Measurements from ENCODE around the gene NISCH.
"Not testable (repeated sequence)": the region's sequence is repeated elsewhere in the genome, so short reads cannot be mapped to it uniquely, and the experiment has no call there.

NISCH gene

DNA sequence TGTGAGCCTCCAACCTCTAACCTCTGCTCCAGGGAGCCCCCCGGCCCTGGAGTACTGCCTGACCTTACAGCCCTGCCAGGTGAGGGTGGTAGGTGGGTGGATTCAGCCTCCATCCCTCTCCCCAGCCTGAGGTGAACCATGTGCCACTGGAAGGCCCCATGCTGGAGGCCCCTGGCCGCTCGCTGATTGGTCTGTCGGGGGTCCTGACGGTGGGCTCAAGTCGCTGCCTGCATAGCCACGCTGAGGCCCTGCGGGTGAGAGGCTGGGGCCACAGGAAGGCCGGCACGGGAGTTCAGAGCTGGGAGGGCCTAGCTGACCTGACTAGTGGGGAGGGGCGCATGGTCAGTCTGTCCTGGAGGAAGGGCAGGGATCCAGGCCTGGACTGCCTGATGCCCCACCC is 59.2 kb downstream of the NISCH start:
- DNase-seq (ENCODE audit: low spot score): no peak

DNA sequence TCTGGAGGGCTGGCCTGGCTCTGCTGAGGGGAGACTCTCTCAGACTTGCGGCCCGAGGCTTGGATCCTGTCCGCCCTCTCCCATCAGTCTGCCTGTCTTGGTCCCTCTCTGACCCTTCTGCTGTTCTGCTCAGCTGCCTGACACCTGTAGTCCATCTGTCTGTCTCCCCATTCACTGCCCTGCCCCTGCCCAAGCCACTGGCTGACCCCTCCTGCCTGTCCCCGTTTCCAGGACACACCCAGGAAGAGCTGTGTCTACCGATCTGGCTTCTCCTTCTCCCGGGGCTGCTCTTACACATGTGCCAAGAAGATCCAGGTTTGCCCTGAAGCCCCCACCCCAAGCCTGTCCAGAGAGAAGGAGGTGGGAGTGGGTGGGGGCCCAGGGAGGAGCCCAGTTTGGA is 59.8 kb downstream of the NISCH start:
- DNase-seq (ENCODE audit: low spot score): no peak

DNA sequence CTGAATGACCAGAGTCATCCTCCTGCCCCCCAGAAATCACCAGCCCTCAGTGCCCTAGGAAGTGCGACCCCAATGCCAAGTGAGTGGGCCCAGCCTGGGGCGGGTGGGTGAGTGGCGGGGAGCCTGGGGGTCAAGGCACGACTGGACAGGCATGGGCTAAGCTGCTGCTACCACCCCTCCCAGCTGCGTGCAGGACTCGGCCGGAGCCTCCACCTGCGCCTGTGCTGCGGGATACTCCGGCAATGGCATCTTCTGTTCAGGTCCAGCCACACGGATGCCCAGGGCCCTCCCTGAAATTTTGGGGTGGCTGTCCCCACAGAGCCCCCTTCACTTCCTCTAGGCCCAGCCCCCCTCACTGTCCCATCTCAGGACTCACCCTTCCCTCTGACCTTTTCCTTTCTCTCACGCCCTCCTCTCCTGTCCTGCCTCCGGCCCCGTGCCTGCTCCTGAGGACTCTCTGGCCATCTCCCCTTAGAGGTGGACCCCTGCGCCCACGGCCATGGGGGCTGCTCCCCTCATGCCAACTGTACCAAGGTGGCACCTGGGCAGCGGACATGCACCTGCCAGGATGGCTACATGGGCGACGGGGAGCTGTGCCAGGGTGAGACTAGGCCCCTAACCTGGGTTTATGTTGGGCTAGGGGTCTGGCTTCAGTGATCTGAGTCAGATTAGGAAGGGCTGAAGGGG is 61.2 kb downstream of the NISCH start:
- no peak for DNase-seq (ENCODE audit: low spot score)

DNA sequence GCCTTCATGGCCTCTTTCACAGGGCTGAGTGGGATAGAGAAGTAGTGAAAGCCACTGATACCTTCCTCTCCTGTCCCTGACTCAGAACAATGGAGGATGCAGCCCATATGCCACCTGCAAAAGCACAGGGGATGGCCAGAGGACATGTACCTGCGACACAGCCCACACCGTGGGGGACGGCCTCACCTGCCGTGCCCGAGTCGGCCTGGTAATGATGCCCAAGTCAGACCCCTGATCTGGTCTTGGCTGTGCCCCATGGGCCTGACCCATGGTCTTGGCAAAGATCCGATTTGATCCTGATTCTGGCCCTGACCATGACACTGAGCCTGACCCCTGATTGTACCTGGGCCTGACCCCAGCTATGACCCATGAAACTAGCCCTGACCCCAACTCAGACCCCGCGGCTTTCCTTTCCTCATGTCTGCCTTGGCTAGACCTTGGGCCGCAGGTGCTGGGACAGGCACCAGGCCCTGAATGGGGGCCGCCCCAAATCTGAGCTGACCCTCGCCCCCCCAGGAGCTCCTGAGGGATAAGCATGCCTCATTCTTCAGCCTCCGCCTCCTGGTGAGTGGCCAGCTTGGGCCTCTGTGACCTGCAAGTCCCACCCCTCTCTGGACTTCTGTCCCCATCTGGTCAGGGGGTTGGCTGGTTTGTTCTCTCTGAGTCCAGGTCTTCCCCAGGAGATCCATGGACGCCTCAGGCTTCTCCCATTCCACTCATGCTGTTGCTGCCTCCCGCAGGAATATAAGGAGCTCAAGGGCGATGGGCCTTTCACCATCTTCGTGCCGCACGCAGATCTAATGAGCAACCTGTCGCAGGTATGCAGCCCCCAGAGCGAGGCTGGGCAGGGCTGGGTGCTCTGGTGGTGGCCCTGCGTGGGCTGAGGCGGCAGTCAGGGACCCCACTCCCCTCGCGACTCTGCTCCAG is 62.7 kb downstream of the NISCH start:
- DNase-seq (ENCODE audit: low spot score): no peak

DNA sequence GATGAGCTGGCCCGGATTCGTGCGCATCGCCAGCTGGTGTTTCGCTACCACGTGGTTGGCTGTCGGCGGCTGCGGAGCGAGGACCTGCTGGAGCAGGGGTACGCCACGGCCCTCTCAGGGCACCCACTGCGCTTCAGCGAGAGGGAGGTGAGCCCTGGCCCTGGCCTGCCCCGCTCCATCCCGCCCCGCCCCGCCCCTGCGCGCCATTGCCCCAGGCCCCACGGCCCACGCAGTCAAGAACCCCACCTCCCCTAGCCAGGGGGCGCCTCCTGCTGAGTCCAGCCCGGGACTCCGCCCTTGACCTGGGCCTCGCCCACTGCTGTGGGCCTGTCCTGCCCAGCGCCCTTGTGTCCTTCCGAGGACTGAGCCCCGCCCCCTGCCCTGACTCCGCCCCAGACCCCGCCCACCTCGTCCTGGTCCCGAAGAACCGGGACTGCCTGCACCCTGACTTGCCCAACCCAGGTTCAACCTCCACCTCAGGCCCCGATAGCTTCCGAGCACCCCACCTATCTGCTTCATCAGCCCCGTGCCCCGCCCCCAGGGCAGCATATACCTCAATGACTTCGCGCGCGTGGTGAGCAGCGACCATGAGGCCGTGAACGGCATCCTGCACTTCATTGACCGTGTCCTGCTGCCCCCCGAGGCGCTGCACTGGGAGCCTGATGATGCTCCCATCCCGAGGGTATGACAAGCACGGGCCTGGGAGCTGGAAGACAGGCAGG is 63.5 kb downstream of the NISCH start:
- no peak for DNase-seq (ENCODE audit: low spot score)

DNA sequence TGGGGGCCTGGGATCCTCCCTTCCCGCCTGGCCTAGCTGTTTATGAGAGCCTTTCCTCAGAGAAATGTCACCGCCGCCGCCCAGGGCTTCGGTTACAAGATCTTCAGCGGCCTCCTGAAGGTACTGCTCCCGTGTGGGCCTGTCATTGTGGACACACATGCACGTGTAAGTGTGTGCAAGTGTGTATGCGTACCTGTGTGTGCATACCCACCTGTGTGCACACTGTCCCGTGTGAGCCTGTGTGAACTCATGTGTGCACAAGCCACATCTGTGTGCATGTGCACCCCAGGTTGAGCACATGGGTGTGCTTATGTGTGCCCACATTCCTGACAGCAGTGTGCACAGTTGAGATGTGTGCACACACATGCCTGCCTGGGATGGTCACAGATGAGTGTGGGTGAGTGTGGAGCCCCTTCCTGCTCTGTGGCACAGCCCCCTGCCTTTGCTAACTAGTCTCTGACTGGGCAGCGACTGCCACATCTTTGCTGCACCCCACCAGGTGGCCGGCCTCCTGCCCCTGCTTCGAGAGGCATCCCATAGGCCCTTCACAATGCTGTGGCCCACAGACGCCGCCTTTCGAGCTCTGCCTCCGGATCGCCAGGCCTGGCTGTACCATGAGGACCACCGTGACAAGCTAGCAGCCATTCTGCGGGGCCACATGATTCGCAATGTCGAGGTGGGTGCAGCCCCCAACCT is 64.2 kb downstream of the NISCH start:
- no peak for DNase-seq (ENCODE audit: low spot score)

DNA sequence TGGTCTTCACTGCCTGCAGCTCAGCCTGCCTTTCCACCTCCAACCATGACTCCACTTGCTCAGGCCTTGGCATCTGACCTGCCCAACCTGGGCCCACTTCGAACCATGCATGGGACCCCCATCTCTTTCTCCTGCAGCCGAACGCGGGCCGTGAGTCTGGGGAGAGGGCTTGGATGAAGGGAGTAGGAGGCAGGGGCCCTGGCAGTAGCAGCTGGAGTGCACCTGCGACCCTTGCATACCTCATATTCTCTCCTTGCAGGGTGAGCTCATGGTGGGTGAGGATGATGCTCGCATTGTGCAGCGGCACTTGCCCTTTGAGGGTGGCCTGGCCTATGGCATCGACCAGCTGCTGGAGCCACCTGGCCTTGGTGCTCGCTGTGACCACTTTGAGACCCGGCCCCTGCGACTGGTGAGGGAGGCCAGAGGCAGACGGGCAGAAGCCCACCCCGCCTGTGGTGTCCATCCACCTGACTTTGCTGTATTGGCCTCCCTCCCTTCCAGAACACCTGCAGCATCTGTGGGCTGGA is 64.8 kb downstream of the NISCH start:
- DNase-seq (ENCODE audit: low spot score): no peak

DNA sequence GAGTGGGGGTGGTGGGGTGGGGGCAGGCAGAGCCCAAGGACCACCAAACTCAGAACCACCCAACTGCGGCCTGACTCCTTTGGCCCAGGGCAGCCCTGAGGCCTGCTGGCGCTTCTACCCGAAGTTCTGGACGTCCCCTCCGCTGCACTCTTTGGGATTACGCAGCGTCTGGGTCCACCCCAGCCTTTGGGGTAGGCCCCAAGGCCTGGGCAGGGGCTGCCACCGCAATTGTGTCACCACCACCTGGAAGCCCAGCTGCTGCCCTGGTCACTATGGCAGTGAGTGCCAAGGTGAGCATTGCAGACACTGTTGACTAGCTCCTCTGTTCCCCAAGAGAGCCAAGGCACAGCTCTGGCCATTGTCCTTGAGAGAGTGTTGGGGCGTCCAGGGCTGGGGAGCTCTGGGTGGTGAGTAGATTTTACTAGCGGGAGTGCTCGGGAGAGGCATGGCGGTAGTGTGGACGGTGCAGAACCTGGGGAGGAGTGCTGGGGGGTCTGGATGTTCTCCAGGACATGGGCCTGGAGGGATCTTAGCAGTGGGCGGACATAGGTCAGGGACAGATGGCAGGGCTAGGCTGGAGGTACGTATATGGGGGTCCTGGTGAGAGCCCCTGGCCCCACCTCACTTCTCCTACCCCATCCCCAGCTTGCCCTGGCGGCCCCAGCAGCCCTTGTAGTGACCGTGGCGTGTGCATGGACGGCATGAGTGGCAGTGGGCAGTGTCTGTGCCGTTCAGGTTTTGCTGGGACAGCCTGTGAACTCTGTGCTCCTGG is 65.5 kb downstream of the NISCH start:
- no peak for DNase-seq (ENCODE audit: low spot score)

DNA sequence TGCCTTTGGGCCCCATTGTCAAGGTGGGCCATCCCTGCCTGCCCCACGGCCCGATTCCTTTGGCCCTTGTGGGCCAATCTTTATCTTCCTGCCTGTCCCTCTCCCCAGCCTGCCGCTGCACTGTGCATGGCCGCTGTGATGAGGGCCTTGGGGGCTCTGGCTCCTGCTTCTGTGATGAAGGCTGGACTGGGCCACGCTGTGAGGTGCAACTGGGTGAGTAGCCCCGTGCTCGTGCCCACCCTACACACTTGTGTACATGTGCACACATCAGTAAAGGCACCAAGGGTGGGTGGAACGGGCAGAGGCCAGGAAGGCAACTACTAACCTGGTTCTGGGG is 66.1 kb downstream of the NISCH start:
- no peak for DNase-seq (ENCODE audit: low spot score)

DNA sequence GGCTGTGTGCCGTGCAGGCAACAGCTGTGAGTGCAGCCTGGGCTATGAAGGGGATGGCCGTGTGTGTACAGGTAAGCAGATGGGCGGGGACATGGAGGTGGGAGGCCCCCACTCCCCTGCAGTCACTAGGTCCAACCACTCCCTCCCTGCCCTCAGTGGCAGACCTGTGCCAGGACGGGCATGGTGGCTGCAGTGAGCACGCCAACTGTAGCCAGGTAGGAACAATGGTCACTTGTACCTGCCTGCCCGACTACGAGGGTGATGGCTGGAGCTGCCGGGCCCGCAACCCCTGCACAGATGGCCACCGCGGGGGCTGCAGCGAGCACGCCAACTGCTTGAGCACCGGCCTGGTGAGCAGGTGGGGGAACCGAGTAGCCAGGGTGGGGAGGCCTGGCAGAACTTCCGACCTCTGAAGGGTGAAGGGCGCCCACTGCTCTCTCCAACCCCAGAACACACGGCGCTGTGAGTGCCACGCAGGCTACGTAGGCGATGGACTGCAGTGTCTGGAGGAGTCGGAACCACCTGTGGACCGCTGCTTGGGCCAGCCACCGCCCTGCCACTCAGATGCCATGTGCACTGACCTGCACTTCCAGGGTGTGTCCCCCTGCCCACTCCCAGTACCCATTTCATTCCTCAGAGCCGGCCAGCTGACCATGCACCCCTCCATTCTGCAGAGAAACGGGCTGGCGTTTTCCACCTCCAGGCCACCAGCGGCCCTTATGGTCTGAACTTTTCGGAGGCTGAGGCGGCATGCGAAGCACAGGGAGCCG is 66.7 kb downstream of the NISCH start:
- DNase-seq (ENCODE audit: low spot score): no peak

DNA sequence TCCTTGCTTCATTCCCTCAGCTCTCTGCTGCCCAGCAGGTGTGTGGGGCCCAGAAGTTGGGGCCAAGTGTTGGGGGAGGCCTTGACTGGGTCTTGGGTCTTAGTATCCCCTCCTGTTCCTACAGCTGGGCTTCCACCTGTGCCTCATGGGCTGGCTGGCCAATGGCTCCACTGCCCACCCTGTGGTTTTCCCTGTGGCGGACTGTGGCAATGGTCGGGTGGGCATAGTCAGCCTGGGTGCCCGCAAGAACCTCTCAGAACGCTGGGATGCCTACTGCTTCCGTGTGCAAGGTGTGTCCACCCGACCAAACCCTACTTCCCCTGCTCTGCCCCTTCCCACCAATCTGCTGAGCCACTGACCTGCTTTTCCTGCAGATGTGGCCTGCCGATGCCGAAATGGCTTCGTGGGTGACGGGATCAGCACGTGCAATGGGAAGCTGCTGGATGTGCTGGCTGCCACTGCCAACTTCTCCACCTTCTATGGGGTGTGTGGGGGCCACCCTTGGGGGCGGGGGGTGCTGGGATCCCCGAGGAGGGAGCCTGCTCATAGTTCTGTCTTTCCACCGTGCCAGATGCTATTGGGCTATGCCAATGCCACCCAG is 67.3 kb downstream of the NISCH start:
- DNase-seq (ENCODE audit: low spot score): no peak

DNA sequence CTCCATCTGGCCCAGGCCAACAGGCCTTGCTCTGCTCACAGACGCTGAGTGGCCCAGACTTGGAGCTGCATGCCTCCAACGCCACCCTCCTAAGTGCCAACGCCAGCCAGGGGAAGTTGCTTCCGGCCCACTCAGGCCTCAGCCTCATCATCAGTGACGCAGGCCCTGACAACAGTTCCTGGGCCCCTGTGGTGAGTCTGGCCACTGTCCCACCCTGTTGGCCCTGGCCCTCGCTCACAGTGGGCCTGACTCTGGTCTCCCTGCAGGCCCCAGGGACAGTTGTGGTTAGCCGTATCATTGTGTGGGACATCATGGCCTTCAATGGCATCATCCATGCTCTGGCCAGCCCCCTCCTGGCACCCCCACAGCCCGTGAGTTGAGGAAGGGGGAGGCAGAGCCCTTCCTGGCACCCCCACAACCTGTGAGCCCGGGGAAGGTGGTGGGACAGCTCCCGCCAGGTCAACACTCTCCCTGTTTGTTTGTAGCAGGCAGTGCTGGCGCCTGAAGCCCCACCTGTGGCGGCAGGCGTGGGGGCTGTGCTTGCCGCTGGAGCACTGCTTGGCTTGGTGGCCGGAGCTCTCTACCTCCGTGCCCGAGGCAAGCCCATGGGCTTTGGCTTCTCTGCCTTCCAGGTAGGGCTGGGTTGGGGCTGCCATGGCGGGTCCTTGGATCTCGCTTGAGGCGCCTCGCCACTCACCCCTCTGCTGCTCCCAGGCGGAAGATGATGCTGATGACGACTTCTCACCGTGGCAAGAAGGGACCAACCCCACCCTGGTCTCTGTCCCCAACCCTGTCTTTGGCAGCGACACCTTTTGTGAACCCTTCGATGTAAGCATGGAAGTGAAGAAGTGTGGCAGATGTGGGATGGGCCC is 68.2 kb downstream of the NISCH start:
- no peak for DNase-seq (ENCODE audit: low spot score)

DNA sequence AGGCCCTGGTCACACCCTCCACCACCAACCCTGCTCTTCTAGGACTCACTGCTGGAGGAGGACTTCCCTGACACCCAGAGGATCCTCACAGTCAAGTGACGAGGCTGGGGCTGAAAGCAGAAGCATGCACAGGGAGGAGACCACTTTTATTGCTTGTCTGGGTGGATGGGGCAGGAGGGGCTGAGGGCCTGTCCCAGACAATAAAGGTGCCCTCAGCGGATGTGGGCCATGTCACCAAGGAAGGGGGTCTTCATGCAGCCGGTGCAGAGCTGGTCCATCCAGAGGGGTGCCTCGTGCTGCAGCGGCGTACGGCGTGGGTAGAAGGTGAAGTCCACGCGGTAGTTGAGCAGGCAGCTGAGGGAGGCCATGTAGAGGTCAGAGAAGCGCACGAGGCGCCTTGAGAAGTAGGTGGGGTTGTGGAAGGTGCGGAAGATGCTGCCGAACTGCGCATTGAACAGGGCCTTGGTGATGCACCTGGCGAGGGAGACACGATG is 68.9 kb downstream of the NISCH start:
- DNase-seq (ENCODE audit: low spot score): no peak

DNA sequence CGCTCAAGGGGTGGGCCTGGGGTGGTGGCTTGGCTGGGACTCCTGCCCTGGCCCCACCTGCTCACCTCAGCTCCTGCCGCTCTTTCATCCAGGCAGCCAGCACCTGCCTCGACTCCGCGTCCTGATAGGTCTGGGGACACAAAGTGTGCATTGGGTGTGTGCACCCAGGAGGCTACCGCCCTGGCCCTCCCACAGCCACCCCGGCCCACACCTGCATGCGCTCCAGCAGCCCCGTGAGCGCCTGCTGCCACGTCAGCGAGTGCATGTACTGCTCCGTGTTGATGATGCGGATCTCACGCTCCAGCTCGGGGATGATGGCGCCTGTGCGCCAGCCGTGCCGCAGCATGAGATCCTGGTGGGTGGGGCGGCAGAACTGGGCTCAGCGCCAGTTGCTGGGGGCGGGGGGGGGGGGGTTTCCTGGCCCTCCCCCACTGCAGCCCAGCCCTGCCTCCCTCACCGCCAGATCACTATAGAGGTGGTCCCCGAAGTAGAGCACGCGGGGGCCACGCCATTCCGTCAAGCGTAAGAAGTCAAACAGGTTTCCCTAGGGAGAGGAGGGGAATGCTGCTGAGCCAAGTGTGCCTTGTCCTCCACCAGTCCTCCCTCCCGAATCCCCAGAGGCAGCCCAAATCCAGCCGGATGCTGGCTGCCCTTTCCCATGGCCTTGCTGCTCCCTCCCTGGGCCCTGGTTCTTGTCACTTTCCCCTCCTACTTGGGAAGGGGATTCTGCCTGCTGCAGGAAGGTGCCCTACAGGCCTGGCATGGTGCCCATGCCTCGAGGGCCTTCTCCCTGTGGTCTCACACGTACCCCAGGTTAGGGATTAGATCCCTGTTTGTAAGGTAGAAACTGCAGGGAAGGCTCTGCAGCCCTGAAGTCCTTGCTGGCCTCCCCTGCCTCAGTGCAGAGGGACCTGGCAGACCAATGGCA is 69.6 kb downstream of the NISCH start:
- no peak for DNase-seq (ENCODE audit: low spot score)

DNA sequence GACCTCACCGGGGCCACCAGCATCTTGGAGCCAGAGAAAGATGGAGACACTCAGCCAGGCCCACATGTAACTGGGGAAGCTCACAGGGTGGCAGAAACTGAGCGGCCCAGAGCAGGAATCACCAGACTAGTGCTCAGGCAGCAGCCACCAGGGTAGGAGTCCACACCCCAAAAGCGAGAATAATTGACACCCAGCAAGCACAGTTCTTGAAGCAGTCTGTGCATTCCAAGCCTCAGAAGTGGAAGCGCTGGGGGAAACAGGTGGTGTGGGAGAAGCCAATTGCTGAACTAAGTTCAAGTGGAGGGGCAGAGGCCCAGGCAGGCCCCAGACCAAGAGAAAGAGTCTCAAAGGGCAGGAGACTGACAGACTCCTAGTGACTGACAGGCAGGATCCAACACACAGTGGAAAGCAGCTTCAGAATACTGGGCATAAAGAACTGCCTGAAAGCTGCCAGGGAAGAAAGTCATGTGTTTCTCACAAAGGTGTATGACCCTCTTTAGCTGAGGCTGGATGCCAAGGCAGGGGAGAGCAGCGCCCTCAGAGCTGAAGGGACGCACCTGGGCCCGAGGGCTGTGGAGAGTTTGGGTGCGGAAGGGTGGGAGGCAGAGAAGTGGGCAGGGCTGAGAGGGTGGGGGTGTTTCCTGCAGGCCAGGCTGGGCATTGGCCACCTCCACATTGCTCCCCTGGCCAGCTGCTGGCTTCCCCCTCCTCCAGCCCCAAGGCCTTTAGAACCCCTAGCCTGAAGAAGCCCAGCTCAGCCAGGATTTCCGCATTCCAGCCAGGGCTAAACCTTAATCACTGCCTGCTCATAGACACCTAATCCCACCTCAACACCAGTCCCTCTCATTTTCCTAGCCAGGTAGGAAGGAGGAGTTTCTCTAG is 70.5 kb downstream of the NISCH start:
- no peak for DNase-seq (ENCODE audit: low spot score)

DNA sequence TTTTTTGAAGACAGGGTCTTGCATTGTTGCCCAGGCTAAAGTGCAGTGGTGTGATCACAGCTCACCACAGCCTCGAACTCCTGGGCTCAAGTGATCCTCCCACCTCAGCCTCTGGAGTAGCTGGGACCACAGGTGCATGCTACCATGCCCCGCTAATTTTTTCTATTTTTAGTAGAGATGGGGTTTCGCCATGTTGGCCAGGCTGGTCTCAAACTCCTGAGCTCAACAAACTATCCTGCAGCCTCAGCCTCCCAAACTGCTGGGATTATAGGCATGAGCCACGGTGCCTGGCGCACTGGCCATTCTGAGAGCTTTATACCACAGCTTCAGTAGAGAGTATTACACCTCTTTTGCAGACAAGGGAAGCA is 71.3 kb downstream of the NISCH start:
- not testable (repeated sequence) for DNase-seq (ENCODE audit: low spot score)

All from AG08396 (cell line).